Stimulated activated CD4-positive, alpha-beta T cell treated with anti-CD3 and anti-CD28 coated beads, Interleukin-15, amount 100 ng/mL, for 1 hour (primary cell): ENCODE data around the gene CYBRD1.

Source experiments
- DNase-seq, 2 donors: peaks; one replicate each; pipeline ENCODE4 v3.0.0-alpha.2; 2020; ENCODE audit warnings: low read depth in 1 of 2, low spot score in 1 of 2

Gene CYBRD1

DNA sequence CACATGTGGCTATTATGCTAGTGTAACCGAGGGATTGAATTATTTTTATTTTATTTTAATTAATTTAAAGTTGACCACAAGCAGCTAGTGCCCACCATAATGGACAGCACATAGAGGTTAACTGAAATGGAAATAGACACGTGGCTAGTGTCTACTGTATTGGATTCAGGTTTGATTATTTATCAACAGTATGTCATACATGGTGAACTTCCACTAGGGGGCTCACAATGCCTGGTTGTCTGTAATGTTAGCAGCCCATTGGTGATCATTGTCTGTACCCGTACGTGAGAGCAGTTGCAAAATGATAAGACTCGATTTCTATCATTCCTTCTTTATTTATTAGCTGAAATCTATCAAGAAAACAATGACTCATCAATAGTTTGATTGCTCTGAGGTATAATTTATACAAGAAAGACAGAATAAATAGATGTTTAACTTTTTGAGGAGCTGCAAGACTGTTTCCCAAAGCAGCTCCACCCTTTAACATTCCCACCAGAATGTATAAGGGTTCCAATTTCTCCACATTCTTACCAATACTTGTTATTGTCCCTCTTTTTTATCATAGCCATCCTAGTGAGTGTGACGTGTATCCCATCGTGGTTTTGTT, 76.5 kb downstream of the CYBRD1 start:
- no peak for DNase-seq

DNA sequence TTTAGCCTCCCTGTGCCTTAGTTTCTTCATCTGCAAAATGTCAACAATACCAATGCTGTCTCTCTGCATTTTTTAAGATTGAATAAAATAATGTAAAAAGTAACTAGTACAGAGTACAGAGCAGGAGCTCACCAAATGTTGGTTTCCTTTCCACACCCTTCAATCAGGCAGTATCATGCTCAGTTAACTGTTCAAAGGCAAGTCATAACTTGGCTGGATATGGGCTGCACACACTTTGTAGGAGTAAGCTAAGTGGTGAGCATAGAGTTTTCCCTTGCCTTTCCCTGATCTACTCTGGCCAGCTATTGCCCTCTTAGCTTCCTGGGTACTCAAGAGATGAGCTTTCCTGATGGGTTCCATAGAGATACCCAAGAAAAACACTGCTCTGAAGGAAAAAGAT, 77.9 kb downstream of the CYBRD1 start:
- DNase-seq, result no peak

DNA sequence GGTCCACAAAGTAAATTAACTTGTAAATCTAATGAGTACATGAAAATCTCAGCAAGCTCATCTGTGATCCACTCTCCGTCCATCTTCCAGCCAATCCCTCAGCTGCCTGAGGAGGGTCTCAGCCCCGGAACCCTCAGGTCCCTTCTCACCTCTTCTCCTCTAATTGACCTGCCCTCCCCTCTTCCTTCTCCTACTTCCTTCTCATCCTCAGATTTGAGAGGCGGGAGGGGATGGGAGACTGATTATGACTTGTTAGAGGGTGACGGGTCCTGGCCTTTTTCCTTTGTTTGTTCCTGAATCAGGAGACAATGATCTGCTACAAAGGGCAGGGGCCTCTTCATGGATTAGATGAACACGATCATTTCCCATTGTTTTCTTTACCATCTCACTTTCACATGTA, 80.1 kb downstream of the CYBRD1 start:
- DNase-seq, result no peak
